GM19023 (cell line): Measurements from ENCODE around the gene AMPD2.
"Not testable (repeated sequence)": the region's sequence is repeated elsewhere in the genome, so short reads cannot be mapped to it uniquely, and the experiment has no call there.

ENCODE experiments used
- ATAC-seq: cut with Tn5 transposase; IDR thresholded peaks from one replicate; pipeline ENCODE4 v1.9.1; 2021; ENCODE audit warnings: mild to moderate bottlenecking, moderate library complexity; ENCODE audit not compliant: unreplicated experiment

AMPD2 gene

DNA sequence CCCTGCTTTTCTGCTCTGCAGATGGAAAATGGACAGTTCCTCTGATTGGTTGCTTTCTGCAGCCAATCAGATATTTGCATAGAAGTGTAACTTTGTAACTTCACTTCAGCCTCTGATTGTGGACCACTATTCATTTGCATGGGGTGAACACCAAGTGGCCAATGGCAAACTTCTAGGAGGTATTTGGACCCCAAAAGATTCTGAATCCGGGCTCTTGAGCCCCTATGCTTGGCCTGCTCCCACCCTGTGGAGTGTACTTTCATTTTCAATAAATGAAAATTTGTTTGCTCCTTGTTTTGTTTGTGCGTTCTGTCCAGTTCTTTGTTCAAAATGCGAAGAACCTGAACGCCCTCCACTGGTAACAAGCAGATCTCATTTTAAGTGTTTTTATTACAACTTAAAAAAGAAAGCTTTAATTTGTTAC is 29.9 kb downstream of the AMPD2 start:
- no peak for ATAC-seq

DNA sequence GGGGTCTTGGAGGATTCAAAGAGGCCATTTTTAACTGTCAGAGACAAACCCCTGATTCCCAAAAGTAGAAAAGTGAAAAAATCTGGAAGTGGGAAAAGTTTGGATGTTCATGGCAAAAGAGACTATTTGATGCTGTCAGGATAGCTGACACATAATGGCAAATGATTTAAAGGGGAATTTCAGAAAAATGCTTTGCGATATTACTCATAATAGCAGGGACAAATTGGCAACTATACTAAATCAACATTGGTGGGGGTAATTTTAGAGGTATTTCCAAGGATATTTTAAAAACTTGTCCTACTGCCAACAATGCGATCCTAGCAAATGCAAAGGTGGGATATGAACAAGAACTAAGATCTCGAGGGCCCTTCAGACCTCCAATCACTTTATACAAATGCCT is 31.0 kb downstream of the AMPD2 start:
- no peak for ATAC-seq

DNA sequence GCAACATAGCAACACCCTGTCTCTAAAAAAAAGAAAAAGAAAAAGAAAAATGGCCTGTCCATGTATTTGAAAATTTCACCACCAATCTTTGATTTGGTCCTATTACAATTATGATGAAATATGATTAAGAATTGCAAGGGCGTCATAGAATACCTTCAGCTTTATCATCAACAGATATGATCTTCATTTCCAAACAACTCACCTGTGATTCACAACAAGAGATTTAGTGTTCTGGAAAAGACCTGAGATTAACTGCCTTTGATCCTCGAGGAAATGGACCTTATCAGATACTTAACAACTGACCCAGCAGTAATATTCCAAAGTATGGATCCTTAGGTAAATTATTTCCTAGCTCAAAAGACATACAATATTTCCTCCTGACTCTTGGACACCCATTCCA is 32.8 kb downstream of the AMPD2 start:
- no peak for ATAC-seq

DNA sequence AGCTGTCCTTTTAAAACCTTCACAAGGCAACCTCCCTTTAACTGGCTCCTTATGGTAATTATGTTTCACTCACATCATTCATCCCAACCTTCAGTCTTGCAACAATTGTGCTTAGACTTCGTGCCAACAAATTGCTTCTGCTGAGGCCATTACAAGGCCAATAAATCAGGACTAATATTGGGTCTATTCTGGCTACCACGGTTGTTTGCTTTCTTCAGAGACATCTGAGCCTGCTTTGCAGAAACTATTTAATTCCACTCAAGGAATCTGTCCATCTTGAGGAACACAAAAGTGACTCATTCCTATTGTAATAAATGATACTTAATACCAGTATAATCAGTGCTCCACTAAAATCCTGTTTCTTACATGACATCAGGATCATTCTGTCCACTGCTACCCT is 33.7 kb downstream of the AMPD2 start:
- ATAC-seq: no peak

DNA sequence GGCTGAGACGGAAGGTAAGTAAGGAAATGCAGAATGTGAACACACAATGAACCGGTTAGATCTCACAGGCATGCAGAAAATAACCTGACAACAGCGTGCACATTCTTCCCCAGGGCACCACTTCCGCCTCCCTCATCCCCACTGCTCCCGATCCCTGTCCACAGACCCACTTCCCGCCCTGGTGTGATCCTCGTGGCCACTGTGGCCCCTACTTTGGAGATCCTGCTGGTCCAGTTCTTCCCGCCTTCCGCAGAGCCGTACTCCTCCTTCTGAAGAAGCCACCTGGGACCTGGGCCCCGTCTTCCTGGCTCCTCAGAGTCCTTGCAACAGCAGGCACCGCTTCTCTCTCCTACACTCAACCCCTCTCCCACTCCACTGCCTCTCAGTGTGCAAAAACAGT is 34.9 kb downstream of the AMPD2 start:
- ATAC-seq: no peak

DNA sequence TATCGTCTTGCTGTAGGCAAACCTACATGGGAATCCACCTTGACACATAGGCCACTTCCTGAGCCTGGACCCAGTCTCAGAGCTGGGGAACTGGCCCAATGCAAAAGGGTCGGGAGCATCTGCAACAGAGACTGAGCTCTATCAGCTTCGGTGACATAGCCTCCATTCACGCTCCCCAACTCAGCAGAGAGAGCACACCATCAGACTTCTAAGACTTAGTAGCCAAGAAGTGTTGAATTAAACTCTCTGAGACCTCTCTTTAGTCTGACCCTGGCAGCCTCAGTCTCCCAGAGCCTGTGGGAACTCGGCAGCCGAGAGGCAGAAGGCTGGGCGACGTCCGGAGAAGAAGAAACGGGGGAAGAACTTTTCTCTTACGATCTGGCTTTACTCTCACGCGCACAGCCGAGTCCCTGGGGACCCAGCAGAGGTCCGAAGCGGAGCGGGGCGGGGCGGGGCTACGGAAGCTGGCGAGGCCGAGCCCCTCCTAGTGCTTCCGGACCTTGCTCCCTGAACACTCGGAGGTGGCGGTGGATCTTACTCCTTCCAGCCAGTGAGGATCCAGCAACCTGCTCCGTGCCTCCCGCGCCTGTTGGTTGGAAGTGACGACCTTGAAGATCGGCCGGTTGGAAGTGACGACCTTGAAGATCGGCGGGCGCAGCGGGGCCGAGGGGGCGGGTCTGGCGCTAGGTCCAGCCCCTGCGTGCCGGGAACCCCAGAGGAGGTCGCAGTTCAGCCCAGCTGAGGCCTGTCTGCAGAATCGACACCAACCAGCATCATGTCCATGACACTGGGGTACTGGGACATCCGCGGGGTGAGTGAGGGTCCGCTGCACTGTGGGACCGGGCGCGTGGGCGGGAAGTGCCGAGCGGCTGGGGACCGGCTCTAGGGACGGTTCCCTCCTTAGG is 36.2 kb downstream of the AMPD2 start, which contains the start of gene GSTM4:
Gene GSTM4 (plus strand): TSS at position 485 of the 905 bp plus-strand sequence. CDS start 291 bp downstream, at position 776.
- peak; percentile 90 for ATAC-seq

DNA sequence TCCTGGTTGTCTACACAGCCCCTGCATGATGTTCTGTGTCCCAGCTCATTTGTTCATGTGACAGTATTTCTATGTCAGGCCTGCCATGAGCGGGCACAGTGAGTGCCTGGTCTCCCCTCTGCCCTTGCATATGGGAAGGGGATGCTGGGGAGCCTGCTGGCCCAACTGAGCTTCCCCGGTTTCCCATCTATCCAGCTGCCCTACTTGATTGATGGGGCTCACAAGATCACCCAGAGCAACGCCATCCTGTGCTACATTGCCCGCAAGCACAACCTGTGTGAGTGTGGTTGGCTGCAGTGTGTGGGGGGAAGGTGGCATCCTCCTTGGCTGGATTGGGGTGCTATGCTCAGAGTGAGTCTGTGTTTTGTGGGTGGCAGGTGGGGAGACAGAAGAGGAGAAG is 37.8 kb downstream of the AMPD2 start:
- ATAC-seq: no peak

DNA sequence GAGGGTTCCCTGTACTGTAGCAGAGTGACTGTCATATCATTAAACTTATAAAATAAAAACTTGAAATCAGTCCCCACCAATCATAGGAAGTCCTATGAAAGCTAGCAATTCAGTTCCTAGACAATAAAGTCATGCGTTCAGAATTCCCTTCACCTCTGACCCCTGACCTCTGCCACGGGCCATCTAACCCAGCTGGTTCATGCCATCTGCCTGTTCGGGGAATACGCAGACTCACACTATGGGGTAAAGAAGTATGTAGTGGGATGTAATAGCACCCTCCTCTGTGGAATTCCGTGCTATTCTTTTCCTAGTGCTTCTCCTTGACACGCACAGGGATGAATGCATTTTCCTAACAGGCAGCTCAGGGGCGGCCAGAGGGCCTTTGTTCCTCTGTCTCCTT is 38.3 kb downstream of the AMPD2 start:
- no peak for ATAC-seq

DNA sequence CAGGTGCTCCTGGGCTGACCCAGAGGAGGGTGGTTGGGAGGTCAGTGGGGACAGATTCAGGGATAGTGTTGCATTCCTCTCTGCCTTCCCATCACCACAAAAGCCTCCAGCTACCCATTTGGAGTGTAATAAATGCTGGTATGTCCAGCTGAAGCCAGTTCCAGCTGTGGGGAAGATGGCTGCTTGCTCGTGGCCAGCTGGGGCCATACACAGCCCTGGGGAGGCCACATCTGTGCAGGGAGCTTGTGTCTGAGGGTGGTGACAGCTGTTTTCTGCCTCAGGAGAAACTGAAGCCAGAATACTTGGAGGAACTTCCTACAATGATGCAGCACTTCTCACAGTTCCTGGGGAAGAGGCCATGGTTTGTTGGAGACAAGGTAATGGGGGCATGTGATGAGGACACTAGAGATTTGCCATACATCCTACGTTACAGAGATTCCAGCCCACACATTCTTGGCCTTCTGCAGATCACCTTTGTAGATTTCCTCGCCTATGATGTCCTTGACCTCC is 39.0 kb downstream of the AMPD2 start:
- ATAC-seq: no peak

DNA sequence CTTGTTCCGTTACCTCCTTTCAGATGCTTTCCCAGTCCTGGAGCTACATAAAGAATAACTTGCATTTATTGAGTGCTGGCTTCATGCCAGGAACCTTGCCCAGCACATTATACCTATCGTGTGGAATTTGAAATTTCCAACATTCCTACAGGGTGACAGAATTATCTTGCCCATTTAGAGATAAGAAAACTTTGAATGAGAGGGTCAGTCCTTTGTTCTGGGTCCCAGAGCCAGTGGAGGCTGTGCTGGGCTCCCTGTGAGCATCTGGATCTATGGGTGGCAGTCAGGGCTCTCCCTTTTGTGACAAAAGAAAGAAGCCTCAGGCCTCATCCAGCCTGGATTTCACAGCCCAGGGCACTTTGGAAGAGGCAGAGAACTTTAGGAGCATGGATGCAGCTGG is 39.5 kb downstream of the AMPD2 start:
- ATAC-seq: no peak

DNA sequence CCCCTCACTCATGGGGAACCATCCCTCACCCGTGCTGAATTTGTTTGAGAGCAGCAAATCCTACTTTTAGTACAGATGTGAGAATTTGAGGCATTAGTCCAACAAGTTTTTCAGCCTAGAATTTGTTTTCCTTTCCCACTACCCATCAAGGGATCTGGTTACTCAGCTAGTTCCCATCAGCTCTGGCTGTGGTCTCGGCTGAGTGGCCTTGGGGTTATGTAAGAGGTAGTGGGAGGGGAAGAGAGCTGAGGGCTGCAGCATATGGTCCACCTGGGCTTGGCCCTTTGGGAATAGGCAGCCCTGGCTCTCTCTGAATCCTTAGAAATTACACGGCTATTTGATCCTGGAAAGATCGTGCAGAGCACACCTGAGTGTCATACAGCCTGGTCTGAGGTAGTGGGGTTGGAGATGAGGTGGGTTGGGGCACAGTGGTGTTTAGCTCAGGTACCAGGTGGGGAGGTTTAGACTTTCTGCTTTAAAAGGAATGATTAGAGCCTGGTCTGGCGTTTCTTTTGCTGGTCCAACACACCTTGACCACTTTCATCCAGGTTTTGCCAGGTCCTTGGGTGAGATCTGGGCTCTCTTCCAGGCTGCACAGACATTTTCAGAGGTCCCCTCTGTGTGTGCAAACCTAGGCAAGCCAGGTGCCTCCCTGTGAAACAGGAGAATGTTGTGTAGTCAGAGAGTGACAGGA is 40.5 kb downstream of the AMPD2 start:
- ATAC-seq: no peak

DNA sequence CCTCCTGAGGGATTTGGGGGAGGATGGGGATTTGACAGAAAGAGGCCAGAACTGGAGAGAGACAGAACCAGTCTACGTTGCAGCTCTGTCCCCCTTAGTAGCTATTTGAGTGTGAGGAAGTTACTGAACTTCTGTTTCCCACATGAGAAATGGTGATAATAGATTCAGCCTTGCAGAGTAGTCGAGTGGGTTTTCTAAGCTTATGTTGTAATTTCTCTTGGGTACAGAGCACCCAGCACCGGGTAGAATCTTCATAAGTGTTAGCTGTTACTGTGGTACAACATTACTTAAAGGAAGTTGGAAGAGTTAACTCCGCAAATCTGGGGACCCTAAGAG is 41.0 kb downstream of the AMPD2 start:
- not testable (repeated sequence) for ATAC-seq

DNA sequence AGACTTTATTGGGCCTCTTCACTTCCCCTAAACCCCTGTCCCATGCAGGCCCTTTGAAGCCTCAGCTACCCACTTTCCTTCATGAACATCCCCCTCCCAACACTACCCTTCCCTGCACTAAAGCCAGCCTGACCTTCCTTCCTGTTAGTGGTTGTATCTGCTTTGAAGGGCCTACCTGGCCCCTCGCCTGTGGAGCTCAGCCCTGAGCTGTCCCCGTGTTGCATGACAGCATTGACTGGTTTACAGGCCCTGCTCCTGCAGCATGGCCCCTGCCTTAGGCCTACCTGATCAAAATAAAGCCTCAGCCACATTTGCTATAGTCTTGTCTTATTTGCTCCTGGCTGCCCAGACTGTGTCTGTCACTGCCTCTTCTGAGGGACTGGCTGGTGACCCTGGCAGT is 41.8 kb downstream of the AMPD2 start:
- ATAC-seq: no peak

DNA sequence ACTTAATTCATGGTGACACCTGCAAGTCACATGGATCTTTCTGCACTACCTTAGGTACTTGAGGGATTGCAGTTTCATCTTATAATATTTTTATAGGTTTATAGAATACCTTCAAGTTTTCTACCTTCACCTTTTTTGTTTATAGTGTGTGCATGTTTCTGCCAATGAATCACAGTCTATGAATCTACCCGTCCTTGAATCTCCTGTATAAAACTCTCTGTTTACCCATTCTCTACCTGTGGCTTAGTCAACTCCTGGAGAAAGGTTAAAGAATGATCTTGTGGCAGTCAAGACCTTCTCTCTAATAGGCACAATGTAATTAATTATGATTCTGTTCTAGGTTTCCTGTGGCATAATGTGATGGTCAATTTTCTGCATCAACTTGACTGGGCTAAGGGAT is 45.0 kb downstream of the AMPD2 start:
- no peak for ATAC-seq

DNA sequence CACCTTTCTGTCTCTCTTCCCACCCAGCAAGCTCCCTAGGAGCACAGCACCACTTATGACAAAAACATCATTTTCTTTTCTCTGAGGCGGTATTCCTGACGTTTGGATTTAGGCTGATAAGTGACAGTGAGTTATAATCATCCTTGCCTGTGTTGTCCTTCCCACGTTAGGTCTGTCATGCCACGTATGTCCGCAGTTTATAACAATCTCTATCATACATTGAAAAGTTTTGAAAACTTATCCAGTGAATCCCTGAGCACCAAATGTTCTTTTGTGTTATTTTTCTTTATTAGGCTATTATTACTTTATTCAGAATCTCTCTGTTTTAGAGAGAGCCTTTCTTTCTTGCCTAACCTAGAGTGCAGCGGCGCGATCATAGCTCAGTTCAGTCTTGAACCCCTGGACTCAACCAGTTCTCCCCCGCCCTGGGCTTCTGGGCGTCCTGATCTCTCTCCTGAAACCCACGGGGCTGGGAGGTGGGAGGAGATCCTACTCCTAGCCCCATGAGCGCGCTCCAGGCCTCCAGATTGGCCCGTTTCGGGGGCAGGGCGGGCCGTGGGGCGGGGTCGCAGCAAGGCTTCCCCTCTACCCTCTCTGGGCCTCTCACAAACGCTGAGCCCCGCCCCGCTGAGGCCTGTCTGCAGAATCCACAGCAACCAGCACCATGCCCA is 48.0 kb downstream of the AMPD2 start, which contains the start of gene GSTM2:
Gene GSTM2 (plus strand): TSS at position 606 of the 671 bp plus-strand sequence. CDS start 59 bp downstream, at position 665.
- ATAC-seq: peak; percentile 97

DNA sequence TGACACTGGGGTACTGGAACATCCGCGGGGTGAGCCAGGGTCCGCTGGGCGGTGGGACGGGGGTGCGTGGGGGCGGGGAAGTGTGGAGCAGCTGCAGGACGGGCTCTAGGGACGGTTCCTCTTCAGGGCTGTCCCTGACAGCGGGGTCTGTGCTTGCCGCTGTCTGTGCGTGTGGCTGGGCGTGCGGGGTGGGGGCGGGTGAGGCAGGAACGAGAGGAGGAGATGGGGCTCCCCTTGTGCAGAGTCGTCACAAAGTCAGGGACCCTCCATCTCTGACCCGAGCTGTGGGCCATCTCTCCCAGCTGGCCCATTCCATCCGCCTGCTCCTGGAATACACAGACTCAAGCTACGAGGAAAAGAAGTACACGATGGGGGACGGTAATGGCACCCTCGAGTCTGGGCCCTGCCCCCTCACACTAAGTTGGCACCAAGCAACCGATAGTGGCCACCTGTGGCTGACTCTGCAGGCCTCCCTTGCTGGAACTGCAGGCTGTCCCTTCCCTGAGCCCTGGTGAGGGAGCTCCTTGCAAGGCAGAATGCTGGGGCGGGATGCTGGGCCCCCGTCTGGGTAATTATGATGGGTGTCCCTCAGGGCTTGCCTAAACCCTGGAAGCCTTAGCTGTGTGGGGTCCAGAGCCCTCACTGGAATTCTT is 48.6 kb downstream of the AMPD2 start:
- no peak for ATAC-seq

DNA sequence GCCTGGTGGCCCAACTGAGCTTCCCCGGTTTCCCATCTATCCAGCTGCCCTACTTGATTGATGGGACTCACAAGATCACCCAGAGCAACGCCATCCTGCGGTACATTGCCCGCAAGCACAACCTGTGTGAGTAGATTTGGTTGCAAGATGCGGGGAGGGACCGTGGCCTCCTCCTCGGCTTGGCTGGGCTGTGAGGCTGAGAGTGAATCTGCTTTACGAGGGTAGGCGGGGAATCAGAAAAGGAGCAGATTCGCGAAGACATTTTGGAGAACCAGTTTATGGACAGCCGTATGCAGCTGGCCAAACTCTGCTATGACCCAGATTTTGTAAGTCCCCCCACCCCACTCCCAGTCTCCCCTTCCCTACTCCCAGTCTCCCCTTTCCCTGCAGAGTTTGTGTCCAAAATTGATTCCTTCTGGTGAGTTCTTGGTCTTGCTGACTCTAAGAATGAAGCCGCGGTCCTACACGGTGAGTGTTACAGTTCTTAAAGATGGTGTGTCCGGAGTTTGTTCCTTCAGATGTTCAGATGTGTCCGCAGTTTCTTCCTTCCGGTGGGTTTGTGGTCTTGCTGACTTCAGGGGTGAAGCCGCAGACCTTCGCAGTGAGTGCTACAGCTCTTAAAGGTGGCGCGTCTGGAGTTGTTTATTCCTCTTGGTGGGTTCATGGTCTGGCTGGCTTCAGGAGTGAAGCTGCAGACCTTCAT is 49.8 kb downstream of the AMPD2 start:
- no peak for ATAC-seq

DNA sequence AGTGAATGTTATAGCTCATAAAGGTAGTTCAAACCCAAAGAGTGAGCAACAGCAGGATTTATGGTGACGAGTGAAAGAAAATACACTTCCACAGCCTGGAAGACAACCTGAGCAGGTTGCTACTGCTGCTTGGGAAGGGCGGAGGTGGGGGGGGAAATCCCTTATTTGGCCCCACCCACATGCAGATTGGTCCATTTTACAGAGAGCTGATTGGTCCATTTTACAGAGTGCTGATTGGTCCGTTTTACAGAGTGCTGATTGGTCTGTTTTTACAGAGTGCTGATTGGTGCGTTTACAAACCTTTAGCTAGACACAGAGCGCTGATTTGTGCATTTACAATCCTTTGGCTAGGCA is 50.3 kb downstream of the AMPD2 start:
- not testable (repeated sequence) for ATAC-seq

DNA sequence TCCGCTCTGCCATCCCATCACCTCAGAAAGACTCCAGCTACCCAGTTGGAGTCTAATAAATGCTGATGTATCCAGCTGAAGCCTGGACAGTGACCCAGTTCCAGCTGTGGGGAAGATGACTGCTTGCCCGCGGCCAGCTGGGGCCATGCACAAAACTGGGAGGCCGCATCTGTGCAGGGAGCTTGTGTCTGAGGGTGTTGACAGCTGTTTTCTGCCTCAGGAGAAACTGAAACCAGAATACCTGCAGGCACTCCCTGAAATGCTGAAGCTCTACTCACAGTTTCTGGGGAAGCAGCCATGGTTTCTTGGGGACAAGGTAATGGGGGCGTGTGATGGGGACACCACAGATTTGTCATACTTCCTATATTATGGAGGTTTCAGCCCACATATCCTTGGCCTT is 51.4 kb downstream of the AMPD2 start:
- no peak for ATAC-seq

DNA sequence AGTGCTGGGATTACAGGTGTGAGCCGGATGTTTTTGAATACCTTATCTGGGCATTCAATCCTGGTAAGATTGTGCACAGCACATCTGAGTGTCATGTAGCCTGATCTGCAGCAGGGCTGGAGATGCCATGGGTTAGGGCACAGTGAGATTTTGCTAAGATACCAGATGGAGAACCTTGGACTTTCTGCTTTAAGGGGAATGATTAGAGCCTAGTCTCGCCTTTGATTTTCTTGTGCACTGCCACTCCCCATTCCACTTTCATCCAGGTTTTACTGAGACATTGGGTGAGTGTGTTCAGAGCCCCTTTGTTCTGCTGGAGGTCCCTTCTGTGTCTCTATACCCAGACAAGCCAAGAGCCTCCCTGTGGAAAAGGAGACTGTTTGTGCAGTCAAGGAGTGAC is 54.2 kb downstream of the AMPD2 start:
- ATAC-seq: not testable (repeated sequence)
